ENCODE data around the gene SNX2.

DNA sequence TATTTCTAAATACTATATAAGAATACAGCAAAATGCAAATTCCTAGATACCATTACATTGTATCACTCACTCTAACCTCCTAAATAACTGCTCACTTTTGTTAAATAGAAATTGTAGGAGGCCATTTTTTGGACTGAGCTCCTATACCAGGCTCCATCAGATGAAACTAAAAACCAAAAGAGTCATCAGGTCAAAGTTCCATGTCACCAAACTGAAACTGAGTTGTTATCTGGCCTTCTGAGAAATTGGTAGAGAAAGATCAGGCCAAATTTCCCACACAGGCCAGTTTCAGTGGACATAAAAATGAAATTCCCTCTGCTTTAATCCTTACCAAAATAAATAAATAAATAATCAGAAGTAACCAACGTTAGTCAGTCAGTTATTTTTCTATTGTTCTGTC lies 13.8 kb upstream of the SNX2 start:
- TF ChIP-seq MTA3 (IDR thresholded peaks at IDR 0.05; ENCODE audit: borderline replicate concordance): no peak
- TF ChIP-seq ZNF589 (CRISPR knock-in tag; IDR thresholded peaks at IDR 0.05; ENCODE audit: low read depth): no peak
- no peak for TF ChIP-seq POLR2AphosphoS2 (IDR thresholded peaks at IDR 0.05; ENCODE audit: low read length)

Measured in K562 (cell line).